ENCODE results near the gene VCPKMT.

The VCPKMT gene

DNA sequence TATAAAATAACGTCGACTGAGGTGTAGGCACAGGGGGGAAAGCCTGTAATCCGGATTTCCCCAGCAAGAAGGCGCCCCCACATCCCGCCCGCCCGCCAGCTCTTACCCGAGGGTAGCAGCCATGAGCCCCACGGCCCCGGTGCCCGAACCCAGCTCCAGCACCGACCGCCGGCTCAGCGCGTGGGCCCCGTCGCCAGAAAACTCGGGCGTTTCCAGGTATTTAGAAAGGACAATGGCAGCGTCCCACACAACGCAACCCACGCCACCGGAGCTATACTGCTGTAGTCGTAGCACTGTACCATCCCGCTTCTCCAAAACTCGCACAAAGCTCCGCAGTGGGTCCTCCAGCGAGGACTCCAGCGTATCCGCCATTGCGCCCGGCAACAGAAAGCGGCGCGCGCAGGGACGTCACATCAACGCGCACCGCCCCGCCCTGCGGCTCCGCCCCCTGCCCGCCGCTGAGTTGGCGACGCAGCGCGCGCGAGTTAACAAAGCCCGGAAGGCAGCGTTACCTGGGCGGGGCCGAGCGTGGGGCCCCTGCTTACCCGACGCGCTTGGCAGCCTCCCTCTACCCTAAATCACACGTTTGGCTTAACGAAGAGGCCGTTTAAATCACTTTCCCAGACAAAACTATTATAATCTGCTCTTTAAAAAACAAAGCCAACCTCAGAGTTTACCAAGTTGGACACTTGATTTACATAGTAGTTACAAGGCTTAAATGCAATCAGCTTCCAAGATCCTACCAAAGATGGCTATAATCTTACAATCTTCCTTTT is at the start of gene VCPKMT:
Gene VCPKMT (minus strand): TSS at position 392 of the 776 bp plus-strand sequence. CDS start 20 bp downstream, at position 372.
- peak; percentile 93 for DNase-seq (ENCODE audit: low read depth)

DNA sequence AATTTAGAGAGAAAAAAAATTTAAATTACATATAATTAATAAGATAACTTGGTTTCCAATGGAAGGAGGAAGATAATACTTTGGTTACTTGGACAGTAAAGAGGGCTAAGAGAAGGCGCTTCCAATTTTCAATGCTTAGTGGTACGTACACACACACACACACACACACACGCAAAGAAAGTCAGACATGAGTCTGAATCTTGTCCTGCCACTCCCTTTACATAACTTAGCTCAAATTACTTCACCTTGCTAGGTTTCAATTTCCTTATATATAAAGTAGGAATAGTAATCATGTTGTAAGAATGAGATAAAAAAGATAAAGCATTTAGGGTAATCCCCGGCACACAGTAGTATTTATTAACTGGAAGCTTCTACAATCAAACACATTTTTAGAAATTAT is 39.7 kb upstream of the VCPKMT start:
- no peak for DNase-seq (ENCODE audit: low read depth)

DNA sequence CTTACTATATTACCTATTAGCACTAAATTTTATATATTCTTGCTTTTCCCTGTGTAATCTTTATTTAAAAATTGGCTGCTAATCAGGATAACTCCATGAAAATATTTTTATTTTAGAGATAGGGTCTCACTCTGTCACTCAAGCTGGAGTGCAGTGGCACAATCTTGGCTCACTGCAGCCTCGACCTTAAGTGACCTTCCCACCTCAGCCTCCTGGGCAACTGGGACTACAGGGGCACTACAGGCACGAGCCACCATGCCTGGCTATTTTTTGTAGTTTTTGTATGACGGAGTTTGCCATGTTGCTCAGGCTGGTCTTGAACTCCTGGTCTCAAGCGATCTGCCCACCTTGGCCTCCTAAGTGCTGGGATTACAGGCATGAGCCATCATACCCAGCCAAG is 32.4 kb upstream of the VCPKMT start:
- no peak for DNase-seq (ENCODE audit: low read depth)

DNA sequence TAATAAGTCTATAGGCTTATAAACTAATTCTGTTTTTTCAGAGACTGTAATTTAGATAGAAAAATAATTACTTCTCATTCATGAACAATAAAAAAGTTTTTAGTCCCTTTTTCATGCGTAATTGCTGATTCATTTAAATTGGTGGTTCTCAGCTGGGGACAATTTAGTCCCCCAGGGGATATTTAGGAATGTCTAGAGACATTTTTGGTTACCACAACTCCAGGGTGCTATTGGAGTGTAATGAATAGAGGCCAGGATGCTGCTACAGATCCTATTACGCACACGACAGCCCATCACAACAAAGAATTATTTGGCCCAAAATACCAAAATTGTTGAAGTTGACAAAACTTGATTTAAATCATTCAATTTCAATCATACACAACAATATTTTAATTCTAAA is 22.8 kb upstream of the VCPKMT start:
- DNase-seq (ENCODE audit: low read depth), result no peak

DNA sequence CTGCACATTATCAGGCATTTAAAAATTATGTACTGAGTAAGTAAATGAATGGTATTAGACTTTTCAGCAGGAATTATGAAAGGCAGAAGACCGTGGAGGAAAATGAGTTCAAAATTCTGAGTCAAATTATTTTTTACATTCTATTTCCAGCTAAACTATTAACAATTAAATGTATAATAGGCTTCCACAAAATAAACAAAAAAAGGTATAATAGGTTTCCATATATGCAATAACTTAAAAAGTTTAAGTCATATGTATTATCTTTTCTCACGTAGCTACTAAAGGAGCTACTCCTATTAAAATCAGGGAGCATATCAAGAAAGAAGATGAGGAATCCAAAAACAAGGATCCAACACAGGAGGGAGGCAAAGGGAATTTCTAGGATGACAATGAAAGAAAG is 11.4 kb upstream of the VCPKMT start:
- no peak for DNase-seq (ENCODE audit: low read depth)

DNA sequence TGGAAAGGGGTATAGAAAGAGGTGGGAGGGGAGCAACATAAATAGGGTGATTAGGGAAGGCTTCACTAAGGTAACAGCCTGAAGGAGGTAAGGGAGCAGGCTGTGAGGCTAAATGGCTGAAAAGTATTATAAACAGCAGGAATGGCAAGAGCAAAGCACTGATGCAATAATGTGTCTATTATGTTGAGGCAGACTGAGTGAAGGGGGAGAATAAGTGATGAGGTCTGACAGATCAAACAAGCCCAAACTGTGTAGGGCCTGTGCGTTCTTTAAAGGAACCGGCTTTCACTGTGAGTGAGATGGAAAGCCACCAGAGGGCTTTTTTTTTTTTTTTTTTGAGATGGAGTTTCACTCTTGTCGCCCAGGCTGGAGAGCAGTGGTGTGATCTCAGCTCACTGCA is 6.7 kb upstream of the VCPKMT start:
- no peak for DNase-seq (ENCODE audit: low read depth)

DNA sequence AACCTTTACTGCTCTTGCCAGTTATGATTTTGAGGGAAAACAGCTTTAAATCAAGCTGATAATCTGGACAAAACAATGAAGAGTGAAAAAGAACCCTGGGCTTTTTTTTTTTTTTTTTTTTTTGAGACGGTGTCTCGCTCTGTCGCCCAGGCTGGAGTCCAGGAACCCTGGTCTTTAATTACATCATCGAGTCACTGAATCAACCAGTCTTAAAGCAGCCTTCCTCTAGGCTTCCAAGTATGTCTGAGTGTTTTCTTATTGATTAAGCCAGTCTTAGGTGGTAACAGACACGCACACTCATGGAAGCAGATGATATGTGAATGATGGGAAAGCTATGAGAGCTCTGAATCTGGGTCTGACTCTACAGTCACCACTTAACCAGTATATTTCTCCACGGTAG is 5.9 kb upstream of the VCPKMT start:
- no peak for DNase-seq (ENCODE audit: low read depth)

DNA sequence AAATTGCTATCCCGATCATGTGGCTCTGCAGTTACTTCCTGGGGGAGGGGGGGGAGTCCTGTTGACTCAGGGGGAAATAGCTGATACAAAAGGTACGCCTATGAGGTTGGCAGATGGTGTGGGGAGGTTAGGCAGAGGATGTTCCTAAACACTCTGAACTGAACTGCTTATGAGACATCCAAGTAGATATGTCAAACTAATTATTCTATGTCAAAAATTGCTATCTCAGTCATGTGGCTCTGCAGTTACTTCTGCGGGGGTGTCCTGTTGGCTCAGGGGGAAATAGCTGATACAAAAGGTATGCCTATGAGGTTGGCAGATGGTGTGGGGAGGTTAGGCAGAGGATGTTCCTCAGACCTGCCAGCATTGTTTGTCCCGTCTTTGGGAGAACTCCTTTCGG is 5.1 kb upstream of the VCPKMT start:
- DNase-seq (ENCODE audit: low read depth), result no peak

DNA sequence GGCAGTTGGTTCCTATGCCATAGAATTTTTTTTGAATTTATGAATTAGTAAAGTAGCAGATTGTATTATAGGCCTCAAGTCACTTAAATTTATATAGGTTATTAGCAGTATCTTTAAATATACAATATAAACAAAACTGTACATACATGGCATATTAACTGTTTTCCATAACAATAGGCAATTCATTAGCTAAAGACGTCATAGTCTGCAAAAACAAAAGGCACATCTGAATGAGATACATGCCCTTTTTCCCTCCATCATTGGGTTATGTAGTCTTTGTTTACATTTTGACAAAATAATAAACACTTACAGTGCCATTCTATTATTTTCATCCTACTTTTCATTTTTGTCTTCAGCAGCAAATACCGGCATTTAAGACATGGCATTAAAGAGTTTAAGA is 1.1 kb upstream of the VCPKMT start:
- DNase-seq (ENCODE audit: low read depth), result no peak

DNA sequence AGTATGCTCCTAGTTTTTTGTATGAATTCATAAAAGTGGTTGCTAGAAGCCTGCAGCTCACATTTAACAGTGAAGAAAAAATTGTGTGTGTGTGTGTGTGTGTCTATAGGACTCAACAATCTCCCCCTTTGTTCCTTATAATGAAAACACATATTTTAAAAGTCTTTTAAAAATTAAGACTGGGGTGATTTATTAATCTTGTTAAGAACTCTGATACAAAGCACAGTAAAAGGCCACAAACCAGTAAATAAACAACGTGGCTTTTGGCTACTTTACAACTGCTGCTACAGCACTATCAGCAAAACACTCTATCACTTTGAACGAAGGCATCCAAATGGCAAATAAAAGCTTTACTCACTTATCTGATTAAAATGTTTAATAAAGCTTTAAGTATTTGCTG is 594 bp upstream of the VCPKMT start:
- no peak for DNase-seq (ENCODE audit: low read depth)

DNA sequence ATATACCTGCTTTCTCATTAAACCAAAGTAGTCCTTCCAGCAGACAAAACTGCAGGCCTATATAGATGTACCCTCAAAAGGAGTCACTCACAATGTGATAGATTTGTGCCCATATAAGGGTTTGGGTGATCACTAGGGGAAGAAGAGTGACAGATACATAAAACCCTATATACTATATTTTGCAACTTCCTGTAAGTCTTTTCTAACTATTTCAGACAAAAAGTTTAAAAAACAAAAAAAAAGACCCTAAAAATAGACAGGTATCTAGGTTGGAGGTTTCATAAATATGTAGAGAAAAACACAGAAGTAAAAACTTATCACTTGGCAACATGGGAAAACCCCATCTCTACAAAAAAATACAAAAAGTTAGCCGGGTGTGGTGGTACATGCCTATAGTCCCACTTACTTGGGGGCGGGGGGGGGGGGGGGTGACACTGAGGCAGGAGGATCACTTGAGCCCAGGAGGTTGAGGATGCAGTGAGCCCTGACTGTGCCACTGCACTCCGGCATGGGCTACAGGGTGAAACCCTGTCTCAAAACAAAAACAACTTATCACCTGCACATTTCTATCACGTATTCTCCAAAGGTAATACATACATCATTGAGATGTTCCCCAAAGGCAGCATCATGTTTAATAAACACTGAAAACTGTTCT is 2.9 kb downstream of the VCPKMT start:
- no peak for DNase-seq (ENCODE audit: low read depth)

DNA sequence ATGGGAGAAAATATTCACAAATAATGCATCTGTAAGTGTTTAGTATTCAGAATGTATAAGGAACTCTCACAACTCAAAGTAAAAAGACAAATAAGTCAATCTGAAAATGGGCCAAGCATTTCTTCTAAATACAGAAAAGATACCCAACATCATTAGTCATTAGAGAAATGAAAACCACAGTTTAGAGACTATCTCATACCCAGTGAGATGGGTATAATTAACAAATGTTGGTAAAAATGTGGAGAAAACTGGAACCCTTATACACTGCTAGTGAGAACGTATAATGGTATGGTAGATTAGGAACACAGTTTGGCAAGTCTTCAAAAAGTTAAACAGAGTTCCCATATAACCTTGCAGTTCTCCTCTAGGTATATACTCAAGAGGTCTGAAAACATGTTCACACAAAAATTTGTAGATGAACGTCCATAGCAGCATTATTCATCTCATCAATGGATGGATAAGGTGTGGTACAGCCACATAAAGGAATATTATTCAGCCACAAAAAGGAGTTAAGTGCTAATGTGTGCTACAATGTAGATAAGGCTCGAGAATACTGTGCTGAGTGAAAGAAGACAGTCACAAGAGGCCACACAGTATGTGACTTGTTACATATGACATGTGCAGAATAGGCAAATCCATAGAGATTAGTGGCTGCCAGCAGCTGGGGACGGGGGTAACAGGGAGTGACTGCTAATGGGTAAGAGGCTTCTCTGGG is 5.9 kb downstream of the VCPKMT start:
- no peak for DNase-seq (ENCODE audit: low read depth)

DNA sequence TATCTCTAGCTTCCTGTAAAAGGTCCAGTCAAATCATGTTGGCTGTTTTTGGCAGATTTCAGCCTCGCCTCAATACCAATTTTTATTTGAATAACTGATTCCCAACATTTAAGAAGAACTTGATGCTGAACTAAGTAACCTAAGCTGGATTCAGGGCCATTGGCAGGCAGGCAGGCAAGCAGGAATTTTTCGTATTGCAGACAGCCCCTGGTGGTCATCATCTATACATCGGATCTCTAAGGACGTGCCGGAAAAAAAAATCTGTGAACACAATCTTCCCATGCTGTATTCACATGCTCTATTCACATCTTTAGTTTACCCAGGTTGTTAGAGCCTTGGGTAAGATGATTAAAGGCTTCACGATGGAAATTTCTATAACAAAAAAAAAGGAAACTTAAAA is 7.0 kb downstream of the VCPKMT start:
- no peak for DNase-seq (ENCODE audit: low read depth)

DNA sequence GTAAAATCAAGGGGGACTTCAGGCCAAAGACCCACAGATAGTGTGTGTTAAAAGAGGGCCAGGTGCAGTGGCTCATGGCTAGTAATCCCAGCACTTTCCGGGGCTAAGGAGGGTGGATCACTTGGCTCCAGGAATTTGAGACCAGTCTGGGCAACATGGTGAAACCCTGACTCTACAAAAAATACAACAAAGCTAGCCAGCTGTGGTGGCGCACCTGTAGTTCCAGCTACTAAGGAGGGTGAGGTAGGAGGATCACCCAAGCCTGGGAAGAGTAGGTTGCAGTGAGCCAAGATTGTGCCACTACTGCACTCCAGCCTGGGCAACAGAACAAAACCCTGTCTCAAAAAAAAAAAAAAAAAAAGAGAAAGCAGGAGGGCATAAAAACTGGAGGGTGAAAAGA is 8.5 kb downstream of the VCPKMT start:
- DNase-seq (ENCODE audit: low read depth), result no peak

DNA sequence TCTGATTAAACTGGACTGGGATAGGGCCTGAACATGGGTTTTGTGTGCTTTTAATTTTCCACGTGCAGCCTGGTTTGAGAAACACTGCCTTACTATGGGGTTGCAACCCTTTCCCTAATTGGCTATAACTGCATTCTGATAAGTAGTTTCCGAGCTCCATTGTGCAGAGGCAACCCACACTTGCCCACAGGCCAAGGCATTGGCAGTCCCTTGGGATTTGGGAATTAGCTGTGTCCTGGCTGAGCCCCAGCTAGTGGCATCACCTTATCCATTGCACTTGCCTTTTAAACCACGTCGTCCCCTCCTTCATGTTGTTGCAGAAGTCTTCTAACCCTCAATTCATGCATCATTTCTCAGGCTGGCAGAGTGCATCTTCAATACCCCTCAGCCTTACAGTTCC is 10.2 kb downstream of the VCPKMT start:
- DNase-seq (ENCODE audit: low read depth), result no peak

DNA sequence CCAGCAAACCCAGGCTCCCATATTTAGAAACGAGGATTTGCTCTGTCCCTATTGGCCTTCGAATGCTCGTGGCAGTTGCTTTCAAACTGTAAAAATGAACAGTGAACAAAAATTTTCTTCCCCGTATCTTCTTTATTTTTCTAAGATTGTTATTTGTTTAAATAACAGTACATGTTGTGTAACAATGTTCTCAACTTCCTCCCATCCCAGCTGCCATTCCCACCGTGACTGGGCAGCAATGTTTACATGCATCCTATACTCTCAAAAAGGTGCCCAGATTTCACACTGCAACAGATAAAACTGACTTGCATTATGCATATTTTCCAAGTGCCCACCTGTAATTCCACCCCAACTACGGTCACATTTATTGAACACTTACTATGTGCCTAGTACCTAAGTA is 12.8 kb downstream of the VCPKMT start:
- DNase-seq (ENCODE audit: low read depth), result no peak

DNA sequence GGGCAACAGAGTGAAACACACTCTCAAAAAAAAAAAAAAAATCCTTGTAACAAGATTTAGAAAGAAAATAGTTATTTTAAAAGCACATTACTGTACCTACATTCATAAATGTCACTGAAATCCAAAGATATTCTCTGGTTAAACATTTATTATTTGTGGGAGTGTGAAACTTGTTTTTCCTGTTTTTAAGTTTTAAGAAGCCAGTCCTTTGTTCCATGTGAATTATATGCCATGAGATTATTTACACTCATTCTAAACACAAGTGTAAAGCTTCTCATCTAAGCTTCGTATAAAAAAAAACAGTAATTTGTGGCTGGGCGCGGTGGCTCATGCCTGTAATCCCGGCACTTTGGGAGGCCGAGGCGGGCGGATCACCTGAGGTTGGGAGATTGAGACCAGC is 15.0 kb downstream of the VCPKMT start:
- DNase-seq (ENCODE audit: low read depth), result no peak

DNA sequence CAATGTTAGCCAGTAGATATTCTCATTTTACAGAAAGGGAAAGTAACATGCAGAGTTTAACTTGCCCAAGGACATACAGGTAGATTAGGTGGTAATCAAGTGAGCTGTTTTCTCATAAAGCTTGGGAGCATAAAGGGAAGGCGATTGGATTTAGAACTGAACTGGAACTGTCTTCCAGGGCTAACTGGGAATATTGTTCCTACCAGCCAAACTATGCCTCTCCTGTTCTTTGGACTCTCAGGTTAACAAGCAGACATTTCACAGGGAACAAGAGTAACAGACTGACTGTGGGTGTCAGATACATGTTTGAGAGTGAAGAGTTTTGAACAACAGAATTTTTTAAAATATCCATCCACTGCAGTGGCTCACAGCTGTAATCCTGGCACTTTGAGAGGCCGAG is 15.6 kb downstream of the VCPKMT start:
- no peak for DNase-seq (ENCODE audit: low read depth)

DNA sequence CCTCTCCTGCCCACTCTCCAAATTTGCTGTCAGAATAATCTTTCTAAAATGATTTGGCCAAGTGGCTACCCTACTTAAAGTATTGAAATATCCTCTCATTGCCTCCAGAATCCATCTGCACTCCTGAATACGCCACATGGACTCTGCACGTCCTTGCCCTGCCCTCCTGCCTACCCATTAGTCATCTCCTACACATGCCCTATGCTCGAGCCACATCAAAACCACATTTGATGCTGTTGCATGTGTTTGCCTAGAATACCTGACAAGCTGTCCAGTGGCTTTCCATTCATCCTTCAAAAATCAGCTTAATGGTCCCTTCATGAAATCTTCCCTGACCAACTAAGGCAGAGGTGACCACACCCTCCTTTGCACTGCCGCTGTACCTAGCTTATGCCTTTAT is 17.0 kb downstream of the VCPKMT start:
- DNase-seq (ENCODE audit: low read depth), result no peak

DNA sequence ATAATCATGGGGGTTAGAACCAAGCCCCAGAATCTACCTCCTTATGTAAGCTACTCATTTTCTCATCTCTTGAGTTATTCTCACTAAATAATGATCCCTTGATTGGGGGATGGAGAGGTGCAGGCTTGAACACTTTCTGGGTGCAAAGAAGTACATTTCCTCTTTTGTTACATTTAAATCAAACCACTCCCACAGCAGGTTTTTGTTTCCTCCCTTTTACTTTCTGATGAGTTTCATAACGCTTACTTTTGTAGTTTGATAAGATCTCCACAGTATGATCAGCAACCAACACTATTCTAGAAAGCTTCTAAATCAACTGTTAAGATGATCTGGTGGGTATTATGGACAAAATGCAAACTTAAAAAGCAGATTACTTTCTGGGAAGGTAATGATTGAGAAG is 20.5 kb downstream of the VCPKMT start:
- no peak for DNase-seq (ENCODE audit: low read depth)

DNA sequence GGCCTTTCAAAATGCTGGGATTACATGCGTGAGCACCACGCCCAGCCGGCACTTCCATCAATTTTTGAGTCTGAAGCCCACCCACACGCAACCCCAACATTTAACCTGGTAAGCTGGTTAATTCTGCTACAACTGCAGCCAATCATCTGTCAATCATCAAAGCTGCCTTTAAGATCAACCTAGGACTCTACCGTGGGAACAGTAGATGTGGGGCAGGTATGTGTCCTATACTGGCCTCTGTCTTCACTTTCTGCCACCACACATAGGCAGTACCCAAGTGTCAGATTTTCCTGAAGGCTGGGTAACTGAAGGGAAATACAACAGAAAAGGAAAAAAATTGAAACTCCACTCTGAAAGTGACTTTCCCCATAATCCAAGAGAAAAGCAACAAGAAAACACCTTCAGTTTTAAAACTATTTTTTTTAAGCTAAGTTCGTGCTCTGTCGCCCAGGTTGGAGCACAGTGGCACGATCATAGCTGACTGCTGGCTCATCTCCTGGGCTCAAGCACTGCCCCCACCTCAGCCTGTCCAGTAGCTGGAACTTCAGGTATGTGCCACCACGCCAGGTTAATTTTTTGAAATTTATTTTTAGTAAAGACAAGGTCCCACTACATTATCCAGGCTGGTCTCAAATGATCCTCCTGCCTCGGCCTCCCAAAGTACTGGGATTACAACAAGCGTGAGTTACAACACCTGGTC is 22.2 kb downstream of the VCPKMT start:
- DNase-seq (ENCODE audit: low read depth), result no peak

DNA sequence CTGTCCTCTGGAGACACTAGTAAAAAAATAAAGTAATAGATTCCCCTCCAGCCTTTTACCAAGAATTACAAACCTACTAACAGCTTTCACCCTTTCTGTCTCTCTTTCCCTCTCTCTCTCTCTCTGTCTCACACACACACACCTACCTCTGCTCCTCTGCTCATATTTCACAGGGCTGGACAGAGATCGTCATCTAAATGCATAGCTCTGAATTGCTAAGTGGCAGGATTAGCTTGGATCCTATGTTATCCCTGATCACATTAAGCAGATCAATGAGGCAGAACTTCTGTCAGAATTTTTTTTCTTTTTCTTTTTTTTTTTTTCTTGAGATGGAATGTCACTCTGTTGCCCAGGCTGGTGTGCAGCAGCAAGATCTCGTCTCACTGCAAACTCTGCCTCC is 22.9 kb downstream of the VCPKMT start:
- no peak for DNase-seq (ENCODE audit: low read depth)
